ENCODE measurements around the gene CNOT10.

- TF ChIP-seq CTCF (IDR thresholded peaks at IDR 0.05): no peak
- no peak for TF ChIP-seq POLR2AphosphoS5 (IDR thresholded peaks at IDR 0.05; ENCODE audit: low read depth, low read length)
- no peak for TF ChIP-seq SIN3A (IDR thresholded peaks at IDR 0.05; ENCODE audit: borderline replicate concordance, insufficient read depth, low read depth, low read length)
- no peak for TF ChIP-seq REST (IDR thresholded peaks at IDR 0.05; ENCODE audit: insufficient read depth in 1 of 2, low read depth in 2 of 2, low read length in 1 of 2)
- no peak for TF ChIP-seq TCF7L2 (IDR thresholded peaks at IDR 0.05; ENCODE audit: low read depth, low read length)
Measured at GRCh38 chr3:32675650-32676049, 9.3 kb upstream of the CNOT10 start.

Measured in Panc1 (cell line).